Putamen (tissue), 1 donor: ENCODE data around the gene DCP1B.

Experiments
- DNase-seq: peaks from one replicate; pipeline ENCODE4 v3.0.0-alpha.2; 2016; ENCODE audit warnings: low spot score

DCP1B gene

GRCh38 chr12:1934831-1935230 is 69.4 kb downstream of the DCP1B start:
- no peak for DNase-seq

DNA sequence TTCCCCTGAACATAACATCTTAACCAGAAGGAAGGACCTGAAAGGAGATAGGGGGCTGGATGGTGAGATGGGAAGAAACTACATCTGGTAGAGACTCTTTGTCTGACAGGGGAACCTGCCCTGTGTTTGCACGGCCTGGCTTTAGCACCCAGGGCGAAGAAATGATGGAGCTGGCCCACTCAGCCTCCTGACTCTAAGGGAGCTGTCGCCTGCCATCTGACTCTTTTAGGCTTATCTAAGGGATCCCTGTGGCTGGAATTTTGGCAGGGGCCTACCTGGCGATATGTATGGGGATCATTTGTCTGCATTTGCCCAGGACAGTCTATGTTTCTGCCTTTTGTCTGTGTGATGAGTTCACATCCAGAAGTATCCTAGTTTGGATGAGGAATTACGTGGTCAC is 70.2 kb downstream of the DCP1B start:
- no peak for DNase-seq

- no peak for DNase-seq
These were observed 70.8 kb downstream of the DCP1B start for GRCh38 chr12:1933342-1934051.

GRCh38 chr12:1932264-1932777 is 71.9 kb downstream of the DCP1B start:
- peak; percentile 64 for DNase-seq

- no peak for DNase-seq
These were observed 72.6 kb downstream of the DCP1B start for GRCh38 chr12:1931642-1932041.

DNA sequence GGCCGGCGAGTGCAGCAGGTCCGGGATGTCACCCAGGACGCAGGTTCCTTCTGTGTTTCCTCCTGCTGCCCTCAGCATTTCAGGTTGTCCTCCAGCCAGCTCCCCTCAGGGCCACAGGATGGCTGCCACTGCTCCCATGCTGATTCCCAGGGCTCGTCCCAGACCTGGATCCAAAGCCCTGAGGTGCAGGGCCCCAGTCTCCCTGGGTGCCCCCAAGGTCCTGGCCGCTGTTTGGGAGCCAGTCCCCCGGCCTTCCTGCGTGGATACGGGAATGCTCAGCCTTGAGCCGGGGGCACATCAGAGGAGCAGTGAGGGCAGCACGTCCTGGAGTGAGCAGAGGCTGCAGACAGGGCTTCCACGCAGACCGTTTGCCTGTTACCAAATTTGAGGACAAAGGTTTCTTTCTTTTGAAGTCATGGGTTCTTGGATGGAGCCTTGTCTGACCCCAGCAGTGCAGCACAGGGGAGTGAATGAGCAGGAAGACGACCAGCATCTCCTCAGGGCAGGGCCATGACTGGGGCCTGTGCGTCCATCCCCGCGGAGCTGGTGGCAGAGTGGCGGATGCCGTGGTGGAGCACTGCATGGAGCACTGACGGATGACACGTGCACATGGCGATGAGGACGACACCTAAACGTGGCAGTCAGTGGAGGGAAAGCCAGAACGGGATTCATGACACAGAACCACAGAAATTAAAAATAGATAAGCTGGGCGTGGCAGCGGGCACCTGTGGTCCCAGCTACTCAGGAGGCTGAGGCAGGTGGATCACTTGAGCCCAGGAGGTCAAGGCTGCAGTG is 73.3 kb downstream of the DCP1B start:
- no peak for DNase-seq

GRCh38 chr12:1929985-1930802 is 74.1 kb downstream of the DCP1B start:
- no peak for DNase-seq

- DNase-seq: no peak
These were observed 74.8 kb downstream of the DCP1B start for GRCh38 chr12:1929241-1929984.

DNA sequence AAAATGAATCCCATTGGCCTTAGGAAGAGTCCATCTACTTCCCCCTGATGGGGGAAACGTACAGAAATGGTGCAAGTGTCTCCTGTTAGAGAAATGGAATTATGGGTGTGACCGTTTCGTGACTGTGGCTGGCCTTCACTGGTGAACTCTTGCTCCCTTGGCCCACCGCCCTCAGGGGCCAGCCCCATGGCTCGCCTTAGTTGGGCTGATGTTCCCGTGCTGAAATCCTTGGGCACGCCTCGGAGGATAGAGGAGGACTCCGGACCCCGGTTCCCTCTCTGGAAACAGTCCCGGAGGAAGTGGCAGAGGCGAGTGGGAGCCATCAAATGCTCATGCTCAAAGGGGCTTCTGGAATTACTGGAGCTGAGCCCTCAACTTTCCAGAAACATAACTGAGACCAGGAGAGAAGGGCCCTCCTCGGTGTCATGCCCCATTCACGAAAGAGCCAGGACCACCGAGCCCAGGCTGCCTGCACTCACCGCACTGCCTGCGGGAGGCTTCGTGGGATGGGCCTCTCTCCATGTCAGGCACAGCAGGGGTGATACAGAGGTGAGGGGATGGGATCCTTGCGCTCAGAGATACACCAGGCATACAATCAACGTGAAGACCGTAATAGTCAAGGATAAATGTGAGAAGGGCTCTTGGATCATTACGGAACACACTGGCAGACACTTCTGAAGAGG is 75.7 kb downstream of the DCP1B start:
- DNase-seq: no peak

DNA sequence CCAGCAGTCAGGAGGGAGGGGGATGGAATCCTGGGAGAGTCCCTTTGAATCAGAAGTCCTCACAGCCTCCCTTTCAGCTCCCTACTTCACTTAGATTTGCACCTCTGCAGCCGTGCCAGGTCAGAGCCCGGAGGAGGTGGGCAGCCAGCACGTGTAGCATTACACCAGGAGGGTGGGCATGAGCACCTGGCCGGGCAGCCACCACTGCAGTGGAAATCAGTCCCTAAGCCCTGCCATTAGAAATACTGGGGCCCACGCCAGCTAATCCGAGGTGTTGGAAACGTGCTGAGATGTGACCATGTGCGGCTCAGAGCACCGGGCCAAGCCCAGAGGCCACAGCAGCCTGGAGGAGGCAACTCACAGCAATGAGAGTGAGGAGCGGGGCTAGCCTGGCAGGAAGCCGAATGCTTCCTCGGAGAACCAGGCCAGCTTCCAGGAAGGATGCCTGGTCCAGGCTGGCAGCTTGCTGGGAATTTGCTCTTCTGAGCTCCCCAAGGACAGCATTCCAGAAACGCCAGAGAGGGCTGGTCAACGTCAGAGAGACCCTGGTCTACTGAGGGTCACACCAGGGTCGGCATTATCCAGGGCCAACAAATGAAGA is 76.4 kb downstream of the DCP1B start:
- no peak for DNase-seq

DNA sequence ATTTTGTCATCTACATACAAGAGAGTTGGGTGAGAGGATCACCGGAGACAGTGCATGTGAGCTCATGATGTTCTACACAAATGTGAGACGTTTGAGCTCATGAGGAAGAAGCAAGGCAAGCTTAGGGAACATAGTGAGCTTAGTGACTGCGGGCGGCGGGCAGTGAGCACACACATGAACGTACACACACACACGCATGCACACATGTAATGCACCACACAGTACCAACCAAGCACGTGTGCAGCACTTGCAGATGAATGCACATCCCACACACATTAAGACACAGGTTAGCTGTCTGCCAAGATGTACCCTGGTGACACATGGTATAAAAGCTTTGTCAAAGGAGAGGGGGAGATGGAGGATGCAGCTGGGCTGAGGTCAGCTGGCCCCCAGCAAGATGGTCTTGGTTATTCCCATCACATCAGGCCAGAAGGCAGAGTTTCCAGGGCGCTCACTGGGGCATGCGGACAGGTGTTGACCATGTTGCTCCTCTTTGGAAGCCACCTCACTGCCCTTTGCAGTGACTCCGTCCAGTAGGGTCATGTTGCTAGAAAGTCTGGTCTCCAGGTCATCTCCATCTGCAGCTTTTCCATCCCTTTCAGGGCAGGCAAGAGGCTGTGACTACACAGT is 77.1 kb downstream of the DCP1B start:
- no peak for DNase-seq

GRCh38 chr12:1926251-1926657 is 78.0 kb downstream of the DCP1B start:
- DNase-seq: no peak

GRCh38 chr12:1925684-1926006 is 78.6 kb downstream of the DCP1B start:
- DNase-seq: no peak

GRCh38 chr12:1924996-1925683 is 79.1 kb downstream of the DCP1B start:
- DNase-seq: no peak

DNA sequence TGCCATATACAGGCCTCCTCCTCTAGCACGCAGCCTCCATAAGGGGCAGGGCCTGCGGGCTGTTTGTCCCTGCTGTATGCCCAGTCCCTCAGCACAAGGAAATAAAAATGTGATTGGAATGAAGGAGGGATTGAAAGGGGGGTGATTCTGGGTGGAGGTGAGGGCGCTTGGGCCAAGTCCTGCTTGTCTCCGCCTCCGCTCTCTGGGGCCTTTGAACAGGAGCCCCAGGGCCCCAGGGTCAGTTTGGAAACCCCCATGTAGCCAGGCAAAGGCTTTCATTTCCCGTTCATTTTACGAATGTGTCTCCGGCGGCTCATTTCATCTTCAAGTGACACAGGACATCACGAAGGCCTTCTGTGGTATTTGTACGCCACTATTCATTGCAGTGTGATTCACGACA is 81.3 kb downstream of the DCP1B start:
- DNase-seq: no peak

GRCh38 chr12:1922075-1922709 is 82.1 kb downstream of the DCP1B start:
- DNase-seq: no peak

DNA sequence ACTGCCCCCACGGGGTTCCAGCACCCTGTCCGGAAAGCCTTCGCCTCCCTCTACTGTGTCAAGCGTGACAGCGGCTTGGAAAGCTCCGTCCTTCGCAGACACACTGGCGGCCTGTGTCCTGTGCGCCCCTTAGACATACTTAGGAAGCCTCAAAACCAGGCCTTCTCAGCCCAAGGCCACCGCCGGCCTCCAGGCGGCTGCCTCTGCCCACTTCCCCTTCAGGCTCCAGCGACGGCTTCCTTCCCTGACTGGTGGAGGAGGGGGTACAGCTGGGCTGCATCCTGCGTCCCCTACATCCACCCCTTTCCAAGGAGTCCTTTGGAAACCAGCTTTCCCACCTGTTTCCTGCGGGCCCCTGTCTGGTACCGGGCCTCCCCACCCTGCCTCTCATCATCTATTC is 83.3 kb downstream of the DCP1B start:
- no peak for DNase-seq

DNA sequence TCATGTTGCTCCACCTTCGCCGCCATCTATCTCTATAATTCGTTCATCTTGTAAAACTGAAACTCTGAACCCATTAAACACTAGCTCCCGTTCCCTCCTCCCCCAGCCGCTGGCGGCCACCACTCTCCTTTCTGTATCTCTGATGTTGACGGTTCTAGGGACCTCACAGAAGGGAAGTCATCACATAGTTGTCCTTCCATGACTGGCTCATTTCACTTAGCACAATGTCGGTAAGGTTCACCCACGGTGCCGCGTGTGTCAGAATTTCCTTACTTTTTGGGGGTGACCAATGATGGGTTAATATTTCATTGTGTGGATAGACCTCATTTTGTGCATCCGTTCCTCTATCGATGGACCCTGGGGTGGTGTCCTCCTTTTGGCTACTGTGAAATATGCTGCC is 83.8 kb downstream of the DCP1B start:
- DNase-seq: no peak

DNA sequence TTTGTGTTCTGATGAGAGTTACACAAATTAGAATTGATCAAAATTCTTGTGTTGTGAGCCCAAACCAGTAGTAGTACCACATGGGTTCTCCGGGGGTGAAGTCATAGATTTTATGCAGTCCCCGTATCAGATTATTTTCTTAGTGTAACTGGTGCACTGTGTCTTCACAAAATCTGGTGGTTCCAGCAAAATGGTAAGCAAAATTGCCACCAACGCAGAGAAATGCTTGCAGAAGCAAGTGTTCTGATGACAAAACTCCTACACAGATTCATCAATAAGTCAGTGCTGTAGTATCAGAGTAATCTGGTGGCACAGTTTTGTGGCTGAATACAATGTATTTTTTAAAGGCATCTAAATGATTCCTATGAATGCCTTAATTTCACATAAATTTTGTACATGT is 84.5 kb downstream of the DCP1B start:
- DNase-seq: no peak
